Activated effector memory CD4-positive, alpha-beta T cell treated with Interleukin-2 at 50 U/mL for 16 hours (primary cell): Measurements from ENCODE around the gene PRMT9.

Experiments
- DNase-seq: peaks from one replicate; pipeline ENCODE4 v3.0.0-alpha.2; 2020

The PRMT9 gene

GRCh38 chr4:147617841-147618691, 65.9 kb downstream of the PRMT9 start:
- no peak for DNase-seq

- DNase-seq: peak; percentile 98
These were observed 66.7 kb downstream of the PRMT9 start, which contains the start of gene TMEM184C for GRCh38 chr4:147617173-147617840. TMEM184C (plus strand) TSS chr4:147617397; CDS start chr4:147617957, 560 bp downstream.

- DNase-seq: no peak
These were observed 67.2 kb downstream of the PRMT9 start for GRCh38 chr4:147616849-147617172.

GRCh38 chr4:147610686-147611085, 73.3 kb downstream of the PRMT9 start:
- no peak for DNase-seq

GRCh38 chr4:147607471-147607870, 76.5 kb downstream of the PRMT9 start:
- DNase-seq: no peak

- no peak for DNase-seq
These were observed 78.5 kb downstream of the PRMT9 start for GRCh38 chr4:147605499-147605898.

GRCh38 chr4:147599769-147600168, 84.2 kb downstream of the PRMT9 start:
- DNase-seq: no peak

- no peak for DNase-seq
These were observed 84.8 kb downstream of the PRMT9 start for GRCh38 chr4:147599206-147599605.

GRCh38 chr4:147597561-147597960, 86.4 kb downstream of the PRMT9 start:
- no peak for DNase-seq

GRCh38 chr4:147596981-147597380, 87.0 kb downstream of the PRMT9 start:
- no peak for DNase-seq

- DNase-seq: no peak
These were observed 87.6 kb downstream of the PRMT9 start for GRCh38 chr4:147596377-147596776.

- DNase-seq: no peak
These were observed 89.4 kb downstream of the PRMT9 start for GRCh38 chr4:147594578-147594977.

GRCh38 chr4:147594107-147594506, 89.9 kb downstream of the PRMT9 start:
- DNase-seq: no peak

GRCh38 chr4:147591106-147591505, 92.9 kb downstream of the PRMT9 start:
- no peak for DNase-seq

- DNase-seq: no peak
These were observed 93.6 kb downstream of the PRMT9 start for GRCh38 chr4:147590249-147590920.

GRCh38 chr4:147589586-147589985, 94.4 kb downstream of the PRMT9 start:
- DNase-seq: no peak
